Suprapubic skin (tissue), 4 donors: Measurements from ENCODE around the gene HTRA2. TPM values are rescaled to one million over a fixed set of nuclear protein-coding genes. Genes with fewer than 3 reads are reported as not detected.
A peak's percentile ranks its signal among the peaks of the same experiment; 100 is the strongest.

Experiments
- DNase-seq, 2 donors: peaks; one replicate each; pipeline ENCODE4 v3.0.0-alpha.2; 2019; ENCODE audit warnings: low spot score in 2 of 2
- H3K27ac ChIP-seq: fragments of 200-600 bp; sonication (generic); one replicate; pipeline ENCODE4 v1.5.1; 2019
- H3K27me3 ChIP-seq: fragments of 200-600 bp; sonication (generic); one replicate; pipeline ENCODE4 v1.5.1; 2019
- H3K36me3 ChIP-seq: fragments of 200-600 bp; sonication (generic); one replicate; pipeline ENCODE4 v1.5.1; 2019
- H3K4me1 ChIP-seq: fragments of 200-600 bp; sonication (generic); one replicate; pipeline ENCODE4 v1.5.1; 2019
- H3K4me3 ChIP-seq: fragments of 200-600 bp; sonication (generic); one replicate; pipeline ENCODE4 v1.5.1; 2019; ENCODE audit warnings: mild to moderate bottlenecking
- H3K9me3 ChIP-seq: fragments of 200-600 bp; sonication (generic); one replicate; pipeline ENCODE4 v1.5.1; 2019
- EP300 ChIP-seq: sonication (generic); formaldehyde crosslinking; IDR thresholded peaks from one replicate; pipeline ENCODE4 v1.6.1; 2017; ENCODE audit warnings: antibody characterized with exemption
- POLR2A ChIP-seq, 2 donors: fragments of 450-650 bp; IDR thresholded peaks; one replicate each; pipeline ENCODE4 v1.6.1; 2017; ENCODE audit warnings: antibody characterized with exemption in 2 of 2, mild to moderate bottlenecking in 2 of 2, moderate library complexity in 2 of 2
- POLR2AphosphoS5 ChIP-seq, 3 donors: sonication (generic); formaldehyde crosslinking; IDR thresholded peaks; one replicate each; pipeline ENCODE4 v1.6.1; 2017; ENCODE audit warnings: antibody characterized with exemption in 3 of 3
- WGBS: methylation state at CpG from one replicate; pipeline ENCODE4 v1.1.5; 2018; 5-methylcytosine and 5-hydroxymethylcytosine counted together
- total RNA-seq, 4 donors: library from RNA; depleted of rRNA; stranded (reverse); fragments of >200 nt; gene quantifications; one replicate each; pipeline ENCODE4 v1.1.0, GENCODE V29; 2016
- TF ChIP-seq, protein P1 (sequence below), 2 donors: fragments of 200-600 bp in 1 of 2; fragments of 450-650 bp in 1 of 2; sonication (generic) in 1 of 2; IDR thresholded peaks; one replicate each; pipeline ENCODE4 v1.5.1; 2016 to 2019; ENCODE audit warnings: antibody characterized with exemption in 2 of 2, mild to moderate bottlenecking in 1 of 2, moderate library complexity in 1 of 2

HTRA2 gene
- total RNA-seq, 4 donors from 2014 or later = 23.7 to 31.2 (median 27.1) TPM

DNA sequence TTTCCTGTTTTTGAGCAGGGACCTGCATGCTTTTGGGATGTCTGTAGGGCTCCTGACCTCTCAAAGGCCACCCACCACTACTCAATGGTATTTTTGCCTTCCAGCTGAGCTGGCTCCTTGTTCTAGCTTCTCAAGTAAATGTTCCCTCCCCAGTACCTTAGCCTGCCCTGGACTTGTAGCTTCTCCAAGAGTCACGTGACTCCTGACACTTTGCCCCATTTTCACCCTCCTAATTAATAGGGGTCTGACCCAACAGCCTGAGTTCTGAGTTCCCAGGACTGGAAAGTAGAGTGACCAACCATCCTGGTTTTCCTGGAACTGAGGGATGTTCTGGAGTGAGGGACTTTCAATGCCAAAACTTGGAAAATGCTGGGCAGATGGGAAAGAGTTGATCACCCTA is 34.3 kb upstream of the HTRA2 start:
- H3K27ac ChIP-seq = no peak overlapping the region
- DNase-seq = no peak
- no peak overlapping the region for H3K4me3 ChIP-seq
- TF ChIP-seq POLR2AphosphoS5 (IDR thresholded peaks at IDR 0.05) (no peak), EP300 (no peak), POLR2A (IDR thresholded peaks at IDR 0.05) (no peak)
- TF ChIP-seq, protein P1, sequence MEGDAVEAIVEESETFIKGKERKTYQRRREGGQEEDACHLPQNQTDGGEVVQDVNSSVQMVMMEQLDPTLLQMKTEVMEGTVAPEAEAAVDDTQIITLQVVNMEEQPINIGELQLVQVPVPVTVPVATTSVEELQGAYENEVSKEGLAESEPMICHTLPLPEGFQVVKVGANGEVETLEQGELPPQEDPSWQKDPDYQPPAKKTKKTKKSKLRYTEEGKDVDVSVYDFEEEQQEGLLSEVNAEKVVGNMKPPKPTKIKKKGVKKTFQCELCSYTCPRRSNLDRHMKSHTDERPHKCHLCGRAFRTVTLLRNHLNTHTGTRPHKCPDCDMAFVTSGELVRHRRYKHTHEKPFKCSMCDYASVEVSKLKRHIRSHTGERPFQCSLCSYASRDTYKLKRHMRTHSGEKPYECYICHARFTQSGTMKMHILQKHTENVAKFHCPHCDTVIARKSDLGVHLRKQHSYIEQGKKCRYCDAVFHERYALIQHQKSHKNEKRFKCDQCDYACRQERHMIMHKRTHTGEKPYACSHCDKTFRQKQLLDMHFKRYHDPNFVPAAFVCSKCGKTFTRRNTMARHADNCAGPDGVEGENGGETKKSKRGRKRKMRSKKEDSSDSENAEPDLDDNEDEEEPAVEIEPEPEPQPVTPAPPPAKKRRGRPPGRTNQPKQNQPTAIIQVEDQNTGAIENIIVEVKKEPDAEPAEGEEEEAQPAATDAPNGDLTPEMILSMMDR (IDR thresholded peaks at IDR 0.05) = no peak
- H3K27me3 ChIP-seq = peaks cover 34% of the 10 kb centered on the region
- no peaks in the 10 kb centered on the region for H3K9me3 ChIP-seq
- 92% methylated on average over 1 of the region's 1 CpG for WGBS
- peaks cover 40% of the 10 kb centered on the region for H3K36me3 ChIP-seq
- peaks cover 26% of the 10 kb centered on the region for H3K4me1 ChIP-seq

- H3K36me3 ChIP-seq = peaks cover 23% of the 10 kb centered on the region
- DNase-seq = no peak
- peaks cover 50% of the 10 kb centered on the region for H3K27me3 ChIP-seq
- H3K4me1 ChIP-seq = peaks cover 30% of the 10 kb centered on the region
- 56% methylated on average over 19 of the region's 19 CpGs for WGBS
- peak overlapping the region; percentile 46 for H3K4me3 ChIP-seq
- TF ChIP-seq POLR2A (IDR thresholded peaks at IDR 0.05) = no peak
- TF ChIP-seq, protein P1 (IDR thresholded peaks at IDR 0.05) = no peak
- no peak for TF ChIP-seq POLR2AphosphoS5 (IDR thresholded peaks at IDR 0.05)
- TF ChIP-seq EP300 = no peak
- no peaks in the 10 kb centered on the region for H3K9me3 ChIP-seq
- H3K27ac ChIP-seq = no peak overlapping the region
These were observed 32.5 kb upstream of the HTRA2 start for GRCh38 chr2:74496997-74497776.

- H3K27me3 ChIP-seq = peaks cover 57% of the 10 kb centered on the region
- WGBS = 4% methylated on average over 37 of the region's 61 CpGs
- peaks cover 15% of the 10 kb centered on the region for H3K36me3 ChIP-seq
- peaks cover 37% of the 10 kb centered on the region for H3K4me1 ChIP-seq
- H3K27ac ChIP-seq = no peak overlapping the region
- peak in 1 of 2 donors; percentile 69 for DNase-seq
- H3K9me3 ChIP-seq = no peaks in the 10 kb centered on the region
- TF ChIP-seq, protein P1 (IDR thresholded peaks at IDR 0.05) = no peak
- TF ChIP-seq POLR2AphosphoS5 (IDR thresholded peaks at IDR 0.05) (no peak), EP300 (no peak), POLR2A (IDR thresholded peaks at IDR 0.05) (no peak)
- peak overlapping the region; percentile 46 for H3K4me3 ChIP-seq
These were observed 31.8 kb upstream of the HTRA2 start for GRCh38 chr2:74497777-74498499.

GRCh38 chr2:74498500-74499266 is 31.1 kb upstream of the HTRA2 start:
- Histone ChIP-seq H3K4me3 (peak overlapping the region; percentile 46), H3K4me1 (peaks cover 45% of the 10 kb centered on the region), H3K27me3 (peaks cover 61% of the 10 kb centered on the region), H3K36me3 (peaks cover 8% of the 10 kb centered on the region), H3K27ac (no peak overlapping the region), H3K9me3 (no peaks in the 10 kb centered on the region)
- 2% methylated on average over 41 of the region's 41 CpGs for WGBS
- no peak for TF ChIP-seq EP300
- TF ChIP-seq, protein P1 (IDR thresholded peaks at IDR 0.05) = no peak
- no peak for TF ChIP-seq POLR2AphosphoS5 (IDR thresholded peaks at IDR 0.05)
- TF ChIP-seq POLR2A (IDR thresholded peaks at IDR 0.05) = no peak
- DNase-seq = no peak
